SK-N-SH (cell line): Measurements from ENCODE around the gene C16orf74. TPM values are rescaled to one million over a fixed set of nuclear protein-coding genes. Genes with fewer than 3 reads are reported as not detected.

Source experiments
- CHD2 ChIP-seq: fragments of 150-350 bp; IDR thresholded peaks from 2 replicates; pipeline ENCODE4 v1.6.1; 2018; ENCODE audit warnings: low read length; ENCODE audit not compliant: partially characterized antibody
- EZH2phosphoT487 ChIP-seq: fragments of 200-600 bp; sonication (generic); IDR thresholded peaks from 2 replicates; pipeline ENCODE4 v1.6.1; 2017; ENCODE audit warnings: low read depth, mixed run types, mild to moderate bottlenecking, antibody characterized with exemption, moderate library complexity, borderline replicate concordance
- MEF2A ChIP-seq: IDR thresholded peaks from 2 replicates; pipeline ENCODE4 v1.4.0; 2012; ENCODE audit warnings: low read depth, borderline replicate concordance
- NRF1 ChIP-seq: IDR thresholded peaks from 2 replicates; pipeline ENCODE4 v1.6.1; 2012; ENCODE audit warnings: low read depth, mild to moderate bottlenecking, low read length
- POLR2AphosphoS5 ChIP-seq: IDR thresholded peaks from 2 replicates; pipeline ENCODE4 v1.6.1; 2012; ENCODE audit warnings: low read depth, low read length
- RFX5 ChIP-seq: IDR thresholded peaks from 2 replicates; pipeline ENCODE4 v1.6.1; 2012; ENCODE audit warnings: mild to moderate bottlenecking, improper control_type of control experiment, low read length
- TCF12 ChIP-seq: IDR thresholded peaks from 2 replicates; pipeline ENCODE4 v1.4.0; 2012
- polyA plus RNA-seq, 3 experiments: library from polyadenylated mRNA; depleted of rRNA; stranded (reverse); fragments of >200 nt; gene quantifications; 2 replicates each; pipeline ENCODE4 v1.2.3, GENCODE V29; 2012
- TF ChIP-seq, protein P1 (sequence below): IDR thresholded peaks from 2 replicates; pipeline ENCODE4 v1.6.1; 2012; ENCODE audit warnings: mild to moderate bottlenecking, low read depth, low read length, moderate library complexity
- TF ChIP-seq, protein P2 (sequence below): IDR thresholded peaks from 2 replicates; pipeline ENCODE4; 2012
- TF ChIP-seq, protein P3 (sequence below): IDR thresholded peaks from 2 replicates; pipeline ENCODE4 v1.4.0; 2012; ENCODE audit warnings: low read depth, borderline replicate concordance
- TF ChIP-seq, protein P4 (sequence below): fragments of 150-350 bp; IDR thresholded peaks from 2 replicates; pipeline ENCODE4 v1.6.1; 2016; ENCODE audit warnings: mild to moderate bottlenecking, low read depth, low read length

Gene C16orf74
- polyA plus RNA-seq, 1 of the 3 experiments (the other 2 are of a cell fraction): 27.2 TPM

DNA sequence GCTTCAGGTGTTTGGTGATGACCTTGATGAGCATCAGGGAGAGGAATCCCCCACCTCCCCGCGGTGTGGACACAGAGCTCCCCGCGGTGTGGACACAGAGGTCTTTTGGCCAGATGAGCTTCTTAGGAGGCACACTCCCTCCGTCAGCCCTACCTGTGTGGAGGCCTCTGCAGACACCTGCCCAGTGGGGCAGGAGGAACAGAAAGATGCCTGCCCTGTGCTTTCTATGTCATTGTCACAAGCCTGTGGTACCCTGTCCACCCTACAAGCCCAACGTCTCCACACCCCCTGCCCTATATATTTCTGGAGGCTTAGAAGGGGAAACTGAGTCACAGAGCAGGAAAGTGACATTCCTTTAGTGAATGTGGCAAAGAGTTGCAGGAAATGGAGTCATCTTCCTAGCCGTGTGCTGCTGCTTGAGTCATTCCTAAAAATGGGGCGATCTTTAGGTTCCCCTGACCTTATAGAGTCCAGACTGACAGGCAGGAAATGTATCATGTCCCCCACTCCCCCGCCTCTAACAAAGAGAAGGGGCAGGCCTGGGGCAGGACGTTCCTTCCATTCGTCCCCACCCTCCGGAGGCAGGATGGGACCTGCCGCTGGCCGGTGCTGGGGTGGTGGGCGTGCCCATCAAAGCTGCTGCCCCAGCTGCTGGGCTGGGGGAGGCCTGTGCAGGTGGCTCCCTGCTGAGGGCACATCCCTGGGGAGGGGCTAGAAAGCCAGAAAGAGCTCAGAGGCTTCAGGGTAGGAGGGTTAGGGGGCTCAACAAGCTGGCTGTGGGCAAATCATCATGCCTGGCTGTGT, 1.0 kb upstream of the C16orf74 start (continued):
- TF ChIP-seq, protein P1, sequence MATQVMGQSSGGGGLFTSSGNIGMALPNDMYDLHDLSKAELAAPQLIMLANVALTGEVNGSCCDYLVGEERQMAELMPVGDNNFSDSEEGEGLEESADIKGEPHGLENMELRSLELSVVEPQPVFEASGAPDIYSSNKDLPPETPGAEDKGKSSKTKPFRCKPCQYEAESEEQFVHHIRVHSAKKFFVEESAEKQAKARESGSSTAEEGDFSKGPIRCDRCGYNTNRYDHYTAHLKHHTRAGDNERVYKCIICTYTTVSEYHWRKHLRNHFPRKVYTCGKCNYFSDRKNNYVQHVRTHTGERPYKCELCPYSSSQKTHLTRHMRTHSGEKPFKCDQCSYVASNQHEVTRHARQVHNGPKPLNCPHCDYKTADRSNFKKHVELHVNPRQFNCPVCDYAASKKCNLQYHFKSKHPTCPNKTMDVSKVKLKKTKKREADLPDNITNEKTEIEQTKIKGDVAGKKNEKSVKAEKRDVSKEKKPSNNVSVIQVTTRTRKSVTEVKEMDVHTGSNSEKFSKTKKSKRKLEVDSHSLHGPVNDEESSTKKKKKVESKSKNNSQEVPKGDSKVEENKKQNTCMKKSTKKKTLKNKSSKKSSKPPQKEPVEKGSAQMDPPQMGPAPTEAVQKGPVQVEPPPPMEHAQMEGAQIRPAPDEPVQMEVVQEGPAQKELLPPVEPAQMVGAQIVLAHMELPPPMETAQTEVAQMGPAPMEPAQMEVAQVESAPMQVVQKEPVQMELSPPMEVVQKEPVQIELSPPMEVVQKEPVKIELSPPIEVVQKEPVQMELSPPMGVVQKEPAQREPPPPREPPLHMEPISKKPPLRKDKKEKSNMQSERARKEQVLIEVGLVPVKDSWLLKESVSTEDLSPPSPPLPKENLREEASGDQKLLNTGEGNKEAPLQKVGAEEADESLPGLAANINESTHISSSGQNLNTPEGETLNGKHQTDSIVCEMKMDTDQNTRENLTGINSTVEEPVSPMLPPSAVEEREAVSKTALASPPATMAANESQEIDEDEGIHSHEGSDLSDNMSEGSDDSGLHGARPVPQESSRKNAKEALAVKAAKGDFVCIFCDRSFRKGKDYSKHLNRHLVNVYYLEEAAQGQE: no peak
- TF ChIP-seq, protein P2, sequence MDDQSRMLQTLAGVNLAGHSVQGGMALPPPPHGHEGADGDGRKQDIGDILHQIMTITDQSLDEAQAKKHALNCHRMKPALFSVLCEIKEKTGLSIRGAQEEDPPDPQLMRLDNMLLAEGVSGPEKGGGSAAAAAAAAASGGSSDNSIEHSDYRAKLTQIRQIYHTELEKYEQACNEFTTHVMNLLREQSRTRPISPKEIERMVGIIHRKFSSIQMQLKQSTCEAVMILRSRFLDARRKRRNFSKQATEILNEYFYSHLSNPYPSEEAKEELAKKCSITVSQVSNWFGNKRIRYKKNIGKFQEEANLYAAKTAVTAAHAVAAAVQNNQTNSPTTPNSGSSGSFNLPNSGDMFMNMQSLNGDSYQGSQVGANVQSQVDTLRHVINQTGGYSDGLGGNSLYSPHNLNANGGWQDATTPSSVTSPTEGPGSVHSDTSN: peak; percentile 62
- TF ChIP-seq, protein P3, sequence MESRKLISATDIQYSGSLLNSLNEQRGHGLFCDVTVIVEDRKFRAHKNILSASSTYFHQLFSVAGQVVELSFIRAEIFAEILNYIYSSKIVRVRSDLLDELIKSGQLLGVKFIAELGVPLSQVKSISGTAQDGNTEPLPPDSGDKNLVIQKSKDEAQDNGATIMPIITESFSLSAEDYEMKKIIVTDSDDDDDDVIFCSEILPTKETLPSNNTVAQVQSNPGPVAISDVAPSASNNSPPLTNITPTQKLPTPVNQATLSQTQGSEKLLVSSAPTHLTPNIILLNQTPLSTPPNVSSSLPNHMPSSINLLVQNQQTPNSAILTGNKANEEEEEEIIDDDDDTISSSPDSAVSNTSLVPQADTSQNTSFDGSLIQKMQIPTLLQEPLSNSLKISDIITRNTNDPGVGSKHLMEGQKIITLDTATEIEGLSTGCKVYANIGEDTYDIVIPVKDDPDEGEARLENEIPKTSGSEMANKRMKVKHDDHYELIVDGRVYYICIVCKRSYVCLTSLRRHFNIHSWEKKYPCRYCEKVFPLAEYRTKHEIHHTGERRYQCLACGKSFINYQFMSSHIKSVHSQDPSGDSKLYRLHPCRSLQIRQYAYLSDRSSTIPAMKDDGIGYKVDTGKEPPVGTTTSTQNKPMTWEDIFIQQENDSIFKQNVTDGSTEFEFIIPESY: no peak
- TF ChIP-seq EZH2phosphoT487: no peak
- TF ChIP-seq MEF2A: no peak; the same call in 1 of the 2 replicates
- TF ChIP-seq RFX5: no peak
- TF ChIP-seq NRF1: no peak
- peak; percentile 60 for TF ChIP-seq TCF12
- no peak for TF ChIP-seq CHD2
- no peak for TF ChIP-seq POLR2AphosphoS5
- TF ChIP-seq, protein P4, sequence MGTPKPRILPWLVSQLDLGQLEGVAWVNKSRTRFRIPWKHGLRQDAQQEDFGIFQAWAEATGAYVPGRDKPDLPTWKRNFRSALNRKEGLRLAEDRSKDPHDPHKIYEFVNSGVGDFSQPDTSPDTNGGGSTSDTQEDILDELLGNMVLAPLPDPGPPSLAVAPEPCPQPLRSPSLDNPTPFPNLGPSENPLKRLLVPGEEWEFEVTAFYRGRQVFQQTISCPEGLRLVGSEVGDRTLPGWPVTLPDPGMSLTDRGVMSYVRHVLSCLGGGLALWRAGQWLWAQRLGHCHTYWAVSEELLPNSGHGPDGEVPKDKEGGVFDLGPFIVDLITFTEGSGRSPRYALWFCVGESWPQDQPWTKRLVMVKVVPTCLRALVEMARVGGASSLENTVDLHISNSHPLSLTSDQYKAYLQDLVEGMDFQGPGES: no peak
